Endothelial cell (in vitro differentiated cells): Measurements from ENCODE around the gene MBD4. TPM values are rescaled to one million over a fixed set of nuclear protein-coding genes. Genes with fewer than 3 reads are reported as not detected.

Experiments
- DNase-seq: peaks from one replicate; pipeline ENCODE4 v3.0.0; 2021; ENCODE audit warnings: low spot score
- H3K27ac Mint-ChIP-seq: one replicate; pipeline ENCODE4 v1.8.0; 2021; ENCODE audit warnings: mixed read lengths, inconsistent platforms; ENCODE audit not compliant: unreplicated experiment
- H3K27me3 Mint-ChIP-seq: one replicate; pipeline ENCODE4 v1.8.0; 2021; ENCODE audit warnings: mild to moderate bottlenecking, moderate library complexity, mixed read lengths, inconsistent platforms; ENCODE audit not compliant: unreplicated experiment
- H3K36me3 Mint-ChIP-seq: one replicate; pipeline ENCODE4 v1.8.0; 2021; ENCODE audit warnings: mild to moderate bottlenecking, low read depth, mixed read lengths, inconsistent platforms; ENCODE audit not compliant: unreplicated experiment
- H3K4me1 Mint-ChIP-seq: one replicate; pipeline ENCODE4 v1.8.0; 2021; ENCODE audit warnings: mild to moderate bottlenecking, mixed read lengths, inconsistent platforms; ENCODE audit not compliant: unreplicated experiment
- H3K4me3 Mint-ChIP-seq: one replicate; pipeline ENCODE4 v1.8.0; 2021; ENCODE audit warnings: mild to moderate bottlenecking, mixed read lengths, inconsistent platforms; ENCODE audit not compliant: unreplicated experiment
- H3K9me3 Mint-ChIP-seq: one replicate; pipeline ENCODE4 v1.8.0; 2021; ENCODE audit warnings: mixed read lengths, inconsistent platforms; ENCODE audit not compliant: unreplicated experiment
- CTCF ChIP-seq: fragments of 200-600 bp; sonication (generic); IDR thresholded peaks from one replicate; pipeline ENCODE4 v1.5.0; 2021; ENCODE audit warnings: antibody characterized with exemption; ENCODE audit not compliant: unreplicated experiment
- total RNA-seq: library from RNA; stranded (reverse); fragmentation: NEBNext Ultra II Directional; extraction: Animal tissue kit (Norgen Biotek cat#: 25700); gene quantifications from one replicate; pipeline ENCODE4 v1.2.1, GENCODE V29; 2021; ENCODE audit not compliant: unreplicated experiment

MBD4 gene
- total RNA-seq, 1 donor from 2014 or later: 30.6 TPM

GRCh38 chr3:129421988-129422745, 17.6 kb downstream of the MBD4 start:
- Mint-ChIP-seq H3K27me3 (peaks cover 5% of the 10 kb centered on the region), H3K4me3 (no peak overlapping the region), H3K36me3 (no peaks in the 10 kb centered on the region), H3K9me3 (no peaks in the 10 kb centered on the region), H3K4me1 (peaks cover 18% of the 10 kb centered on the region), H3K27ac (no peak overlapping the region)
- TF ChIP-seq CTCF: no peak
- no peak for DNase-seq

- peaks cover 18% of the 10 kb centered on the region for H3K4me1 Mint-ChIP-seq
- H3K36me3 Mint-ChIP-seq: no peaks in the 10 kb centered on the region
- peaks cover 3% of the 10 kb centered on the region for H3K27me3 Mint-ChIP-seq
- no peak overlapping the region for H3K4me3 Mint-ChIP-seq
- no peak overlapping the region for H3K27ac Mint-ChIP-seq
- no peaks in the 10 kb centered on the region for H3K9me3 Mint-ChIP-seq
- DNase-seq: no peak
- TF ChIP-seq CTCF: no peak
Observed at GRCh38 chr3:129421236-129421883, 18.4 kb downstream of the MBD4 start.

GRCh38 chr3:129419476-129419875, 20.3 kb downstream of the MBD4 start:
- no peak overlapping the region for H3K27ac Mint-ChIP-seq
- no peak for TF ChIP-seq CTCF
- H3K4me1 Mint-ChIP-seq: peaks cover 11% of the 10 kb centered on the region
- no peaks in the 10 kb centered on the region for H3K36me3 Mint-ChIP-seq
- no peaks in the 10 kb centered on the region for H3K9me3 Mint-ChIP-seq
- DNase-seq: no peak
- peaks cover 3% of the 10 kb centered on the region for H3K27me3 Mint-ChIP-seq
- no peak overlapping the region for H3K4me3 Mint-ChIP-seq

GRCh38 chr3:129418041-129418973, 21.4 kb downstream of the MBD4 start:
- no peak for DNase-seq
- peaks cover 2% of the 10 kb centered on the region for H3K27me3 Mint-ChIP-seq
- H3K4me1 Mint-ChIP-seq: peaks cover 3% of the 10 kb centered on the region
- no peak for TF ChIP-seq CTCF
- H3K9me3 Mint-ChIP-seq: no peaks in the 10 kb centered on the region
- no peaks in the 10 kb centered on the region for H3K36me3 Mint-ChIP-seq
- H3K27ac Mint-ChIP-seq: no peak overlapping the region
- peak overlapping the region; percentile 42 for H3K4me3 Mint-ChIP-seq
